GM21786 (cell line): Measurements from ENCODE around the gene RNF144A.
"Not testable (repeated sequence)": the region's sequence is repeated elsewhere in the genome, so short reads cannot be mapped to it uniquely, and the experiment has no call there.

Experiments used
- ATAC-seq: cut with Tn5 transposase; IDR thresholded peaks from one replicate; pipeline ENCODE4 v1.9.1; 2021; ENCODE audit not compliant: unreplicated experiment

Gene RNF144A

DNA sequence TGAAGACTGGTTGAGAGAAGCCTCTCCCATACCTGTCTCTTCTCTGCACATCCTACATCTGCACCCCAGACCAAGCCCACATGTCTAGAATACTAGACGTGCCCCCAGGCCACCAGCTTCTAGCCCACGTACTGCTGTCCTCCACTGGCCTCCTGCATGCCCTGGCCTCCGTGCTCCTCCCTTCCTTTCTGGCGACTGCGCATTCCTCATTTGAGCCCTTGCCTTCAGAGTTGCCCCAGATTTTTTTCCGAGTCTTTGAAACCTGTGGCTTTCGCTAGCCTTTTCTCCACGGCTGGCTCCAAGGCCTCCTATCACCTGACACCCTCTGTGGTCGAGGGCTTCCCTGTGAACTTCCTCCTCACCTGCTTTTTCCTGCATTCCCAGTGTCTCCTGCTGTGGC lies 11.2 kb downstream of the RNF144A start:
- no peak for ATAC-seq

DNA sequence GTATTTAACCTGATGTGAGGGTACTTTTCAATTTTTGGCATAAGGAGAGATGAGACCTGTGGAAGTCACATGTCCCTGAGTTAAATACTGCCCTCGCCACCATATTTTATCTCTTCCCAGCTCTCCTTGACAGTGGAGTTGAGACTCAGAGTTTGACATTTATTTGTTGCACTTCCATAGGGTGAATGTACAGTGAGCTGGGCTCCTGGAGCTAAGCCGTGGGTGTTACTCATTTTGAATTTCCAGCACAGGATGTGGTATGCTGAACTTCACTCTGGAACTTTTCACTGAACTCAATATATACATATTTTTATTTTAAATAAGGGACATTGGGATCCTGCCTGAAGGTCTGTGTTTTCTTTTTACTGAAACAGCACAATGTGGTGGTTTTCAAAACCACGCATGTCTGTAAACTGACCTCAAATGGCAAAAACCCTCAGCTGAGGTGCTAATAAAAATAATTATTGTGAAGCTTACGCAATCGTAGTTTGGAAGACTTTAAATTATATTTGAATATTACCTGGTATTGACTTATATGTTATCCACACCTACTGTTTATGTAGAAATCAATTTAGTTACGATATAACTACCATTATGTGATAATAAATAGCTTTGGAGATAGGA lies 12.1 kb downstream of the RNF144A start:
- no peak for ATAC-seq

GRCh38 chr2:6930923-6931647 lies 13.9 kb downstream of the RNF144A start:
- ATAC-seq: no peak

DNA sequence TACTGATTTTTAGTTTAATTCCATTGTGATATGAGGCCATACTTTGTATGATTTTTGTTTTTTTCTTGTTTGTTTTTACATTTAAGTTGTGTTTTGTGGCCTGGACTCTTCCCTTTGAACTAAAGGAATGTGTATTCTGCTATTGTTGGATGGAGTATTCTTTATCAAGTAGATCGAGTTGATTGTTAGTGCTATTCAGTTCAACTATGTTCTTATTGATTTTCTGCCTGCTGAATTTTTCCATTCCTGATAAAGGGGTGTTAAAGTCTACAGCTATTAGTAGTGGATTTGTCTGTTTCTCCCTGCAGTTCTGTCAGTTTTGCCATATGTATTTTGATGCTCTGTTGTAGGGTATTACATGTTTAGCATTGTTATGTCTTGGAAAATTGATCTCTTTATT lies 14.5 kb downstream of the RNF144A start:
- no peak for ATAC-seq

DNA sequence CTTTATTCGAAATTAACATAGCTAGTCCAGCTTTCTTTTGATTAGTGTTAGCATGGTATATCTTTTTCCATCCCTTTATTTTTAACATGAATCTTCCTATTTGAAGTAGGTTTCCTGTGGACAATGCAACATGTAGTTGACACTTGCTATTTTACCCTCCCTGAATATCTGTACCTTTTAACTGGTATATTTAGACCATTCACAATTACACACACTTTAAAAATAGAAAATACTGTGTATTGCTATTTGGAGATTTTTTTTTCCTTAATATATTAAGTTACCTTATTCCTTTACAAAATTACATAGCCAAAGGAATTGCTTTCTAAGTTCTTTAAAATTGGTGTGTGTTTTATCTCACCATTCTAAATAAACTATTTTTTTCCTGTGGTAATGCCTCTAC lies 15.0 kb downstream of the RNF144A start:
- ATAC-seq: no peak

DNA sequence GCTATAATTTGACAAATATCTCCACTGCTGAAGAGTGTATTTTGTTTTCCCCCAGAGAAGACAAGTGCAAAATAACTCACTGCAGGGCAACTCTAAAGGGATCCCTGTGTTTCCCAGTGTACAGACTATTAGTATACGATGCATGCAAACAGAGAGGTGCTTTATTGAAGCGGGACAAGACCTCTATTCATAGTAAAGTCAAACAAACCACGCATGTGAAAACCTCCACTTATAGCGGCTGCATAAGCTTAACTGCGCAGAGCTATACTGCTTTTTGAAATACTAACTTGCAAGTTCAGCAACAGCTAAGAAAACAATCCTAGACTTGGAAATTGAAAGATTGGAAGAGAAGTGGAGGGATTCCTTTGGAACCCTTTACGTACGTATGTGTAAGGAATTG lies 15.6 kb downstream of the RNF144A start:
- ATAC-seq: no peak

DNA sequence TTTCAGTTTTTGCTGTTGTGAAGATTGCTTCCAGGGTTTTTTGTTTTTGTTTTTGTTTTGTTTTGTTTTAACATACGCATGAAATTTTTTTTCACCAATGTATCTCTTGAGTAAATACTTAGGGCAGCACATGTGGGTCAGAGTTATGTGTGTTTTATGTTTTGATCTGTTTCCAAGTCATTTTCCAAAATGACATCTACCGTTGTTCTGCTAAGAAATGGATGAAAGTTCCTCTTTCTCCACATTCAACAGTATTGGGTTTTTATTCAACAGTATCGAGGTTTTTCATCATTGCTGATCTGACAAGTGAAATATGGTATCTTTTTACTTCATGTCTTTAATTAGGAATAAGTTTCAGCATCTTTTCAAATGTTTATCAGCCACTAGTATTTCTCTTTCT lies 16.7 kb downstream of the RNF144A start:
- no peak for ATAC-seq

GRCh38 chr2:6934345-6934744 lies 17.1 kb downstream of the RNF144A start:
- no peak for ATAC-seq

DNA sequence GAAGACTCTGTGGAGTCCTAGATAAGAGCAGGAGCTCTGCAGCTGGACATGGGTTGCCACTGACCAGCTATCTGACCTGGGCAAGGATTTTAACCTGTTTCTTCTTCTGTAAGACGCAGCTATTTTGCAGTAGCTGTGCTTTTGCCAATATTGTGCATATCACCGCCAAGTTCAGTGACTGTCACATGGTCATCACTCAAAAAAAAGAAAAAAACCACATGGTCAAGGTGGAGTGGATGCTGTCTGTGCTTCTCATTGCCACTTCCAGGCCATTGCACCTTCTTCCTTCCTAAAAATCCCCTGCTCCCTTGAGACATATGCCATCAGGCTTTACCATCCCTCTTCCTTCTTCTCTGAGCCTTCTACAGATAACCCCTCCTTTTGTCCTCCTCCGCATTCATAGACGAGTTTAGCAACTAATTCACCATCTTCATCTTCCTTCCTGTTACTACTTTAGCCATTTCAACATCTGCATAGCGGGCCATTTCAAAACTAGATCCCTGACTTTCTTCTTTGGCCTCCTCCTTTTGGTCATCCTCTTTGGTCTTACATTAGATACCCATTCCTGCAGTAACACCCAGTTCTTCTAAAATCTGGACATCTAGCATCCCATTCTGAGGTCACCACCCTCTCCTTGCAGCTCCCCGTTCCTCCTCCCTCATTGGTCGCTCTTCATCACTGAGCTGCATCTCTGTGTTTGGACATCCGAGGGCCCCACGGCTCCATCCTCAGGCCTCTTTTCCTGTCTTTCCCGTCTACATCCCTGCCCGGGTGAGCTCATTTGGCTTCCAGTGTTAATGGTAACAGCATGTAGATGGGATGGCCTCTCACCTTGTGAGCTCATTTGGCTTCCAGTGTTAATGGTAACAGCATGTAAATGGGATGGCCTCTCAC lies 17.8 kb downstream of the RNF144A start:
- no peak for ATAC-seq

GRCh38 chr2:6935652-6936020 lies 18.4 kb downstream of the RNF144A start:
- ATAC-seq: not testable (repeated sequence)

DNA sequence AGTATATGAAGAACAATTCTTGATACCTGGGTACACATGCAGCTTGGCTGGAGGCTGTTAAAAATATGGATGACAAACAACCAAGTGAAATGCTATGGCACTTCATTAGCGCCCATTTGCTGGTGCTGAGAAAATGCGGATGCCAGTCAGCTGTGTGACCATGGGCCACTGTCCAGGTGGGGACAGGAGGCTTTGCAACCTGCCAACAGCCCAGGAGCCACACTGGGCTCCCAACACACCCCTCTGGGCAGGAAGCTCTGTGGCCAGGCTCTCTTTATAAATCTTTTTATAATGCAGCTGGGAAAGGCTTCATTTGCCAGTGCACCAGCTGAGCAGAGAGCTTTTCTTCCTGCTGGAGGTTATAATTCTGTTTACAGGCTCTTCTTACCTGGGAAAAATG lies 19.9 kb downstream of the RNF144A start:
- ATAC-seq: no peak

DNA sequence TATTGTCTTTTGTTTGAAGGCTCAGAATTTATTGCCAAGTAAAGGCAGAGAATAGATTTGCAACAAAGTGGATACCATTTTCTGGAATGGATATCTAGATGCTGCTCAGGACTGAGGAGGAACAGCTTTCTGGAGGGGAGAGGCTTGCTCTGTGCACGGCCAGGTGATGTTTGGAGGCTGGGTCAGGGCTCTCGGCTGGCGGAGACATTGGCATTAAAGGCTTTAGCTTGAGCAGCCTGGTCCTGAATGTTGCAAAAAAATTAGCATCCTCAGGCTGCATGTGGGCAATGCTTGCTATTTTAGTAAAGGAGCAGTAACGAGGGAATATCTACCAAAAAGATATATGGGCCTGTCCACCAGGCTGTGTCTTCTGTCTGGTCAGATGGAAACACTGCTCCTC lies 20.4 kb downstream of the RNF144A start:
- no peak for ATAC-seq

GRCh38 chr2:6939071-6939470 lies 21.9 kb downstream of the RNF144A start:
- no peak for ATAC-seq

DNA sequence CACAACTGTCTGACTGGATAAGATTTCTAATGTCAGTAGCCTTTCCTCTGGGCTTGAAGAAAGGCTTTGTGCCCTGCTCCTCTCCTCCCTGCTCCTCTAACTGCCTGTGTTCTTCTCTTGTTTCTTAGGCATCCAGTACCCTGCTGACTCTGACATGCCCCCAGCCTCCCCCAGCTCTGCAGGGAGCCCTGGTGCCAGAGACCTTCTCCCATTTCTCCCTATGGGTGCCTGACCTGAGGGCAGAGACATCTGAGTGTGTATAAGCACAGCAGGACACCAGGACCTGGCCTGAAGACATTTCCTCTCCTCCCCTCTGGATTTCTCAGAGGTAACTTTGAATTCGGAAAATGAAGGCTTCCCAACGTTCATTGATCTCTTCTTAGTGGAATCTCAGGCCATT lies 23.6 kb downstream of the RNF144A start:
- no peak for ATAC-seq

DNA sequence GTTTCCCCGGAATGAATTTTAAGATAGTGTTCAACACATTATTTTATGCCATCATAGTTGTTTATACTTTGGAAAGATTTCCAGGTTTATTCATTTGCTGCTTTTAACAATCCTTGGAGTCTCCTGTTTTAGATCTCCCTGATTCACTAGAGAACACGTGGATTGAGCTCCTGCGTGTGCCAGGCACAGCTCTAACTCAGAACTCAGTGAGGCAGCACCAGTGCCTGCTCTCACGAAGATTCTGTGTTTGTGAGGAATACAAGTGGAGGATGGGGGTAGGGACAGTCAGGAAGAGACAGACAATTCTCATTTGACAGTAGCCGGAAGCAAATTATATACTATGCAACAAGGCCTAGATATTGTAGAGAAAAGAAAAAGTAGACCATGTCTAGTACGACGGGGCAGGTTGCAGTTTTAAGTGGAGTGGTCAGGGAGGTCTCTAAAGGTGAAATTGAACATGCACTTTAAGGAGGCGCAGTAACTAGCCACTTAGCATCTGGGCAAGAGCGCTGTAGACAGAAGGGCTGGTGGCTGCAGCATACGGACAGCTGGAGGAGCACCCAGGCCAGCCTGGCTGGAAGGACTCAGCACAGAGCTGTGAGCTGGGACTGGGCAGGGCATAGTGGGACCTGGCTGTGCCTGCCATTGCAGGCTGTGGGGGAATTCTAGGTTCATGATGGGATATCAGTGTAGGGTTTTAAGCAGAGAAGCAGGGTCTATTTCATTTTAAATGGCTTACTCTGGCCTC lies 24.3 kb downstream of the RNF144A start:
- no peak for ATAC-seq

DNA sequence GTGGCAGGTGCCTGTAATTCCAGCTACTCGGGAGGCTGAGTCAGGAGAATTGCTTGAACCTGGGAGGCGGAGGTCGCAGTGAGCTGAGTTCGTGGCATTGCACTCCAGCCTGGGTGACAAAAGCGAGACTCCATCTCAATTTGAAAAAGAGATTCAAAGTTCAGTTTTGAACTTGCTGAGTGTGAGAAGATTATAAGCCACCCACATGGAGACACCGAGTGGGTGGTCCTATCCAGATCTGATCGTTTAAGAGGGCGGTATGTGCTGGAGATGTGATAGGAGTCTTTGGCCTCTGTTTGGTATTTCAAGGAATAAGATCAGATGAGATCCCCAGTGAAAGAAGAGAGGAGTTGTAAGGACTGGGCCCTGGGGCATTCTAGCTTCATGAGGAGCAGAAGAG lies 25.6 kb downstream of the RNF144A start:
- ATAC-seq: no peak

- ATAC-seq: no peak
These were observed 26.3 kb downstream of the RNF144A start for GRCh38 chr2:6943523-6943922.

DNA sequence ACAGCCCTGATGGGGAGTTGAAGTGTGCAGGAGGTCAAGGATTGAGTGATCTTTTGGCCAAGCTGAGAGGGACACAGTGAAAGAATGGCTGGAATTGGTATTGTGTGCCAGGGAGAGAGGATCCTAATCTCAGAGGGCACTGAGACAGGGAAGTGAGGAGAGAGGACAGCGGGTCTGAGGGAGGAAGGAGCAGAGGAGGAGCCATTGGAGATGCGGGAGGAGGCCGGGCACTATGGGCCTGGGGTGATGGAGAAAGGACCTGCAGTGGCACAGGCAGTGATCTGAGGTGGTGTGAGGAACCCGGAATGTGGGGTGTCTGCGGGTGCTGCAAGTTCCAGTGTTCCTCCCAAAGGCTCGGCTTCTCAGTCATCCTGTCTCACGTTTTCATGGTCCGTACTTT lies 26.8 kb downstream of the RNF144A start:
- ATAC-seq: no peak

DNA sequence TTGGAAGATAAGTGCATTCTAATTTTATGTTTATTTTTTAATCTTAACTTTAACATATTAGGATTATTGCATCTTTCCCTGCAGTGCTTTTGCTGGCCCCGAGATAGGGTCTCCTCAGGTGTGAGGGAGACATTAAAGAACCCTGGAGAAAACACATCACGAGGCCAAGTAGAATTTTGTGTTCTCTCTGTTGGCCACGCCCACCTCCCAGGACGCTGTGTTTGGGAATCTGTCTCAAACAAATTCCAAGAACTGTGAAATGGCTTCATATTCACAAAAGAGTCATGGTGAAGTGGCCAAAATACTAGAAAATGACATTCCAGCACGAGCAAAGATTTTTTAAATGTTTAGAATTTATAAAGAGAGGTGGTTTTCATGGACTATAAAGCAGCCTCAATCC lies 27.3 kb downstream of the RNF144A start:
- ATAC-seq: no peak

DNA sequence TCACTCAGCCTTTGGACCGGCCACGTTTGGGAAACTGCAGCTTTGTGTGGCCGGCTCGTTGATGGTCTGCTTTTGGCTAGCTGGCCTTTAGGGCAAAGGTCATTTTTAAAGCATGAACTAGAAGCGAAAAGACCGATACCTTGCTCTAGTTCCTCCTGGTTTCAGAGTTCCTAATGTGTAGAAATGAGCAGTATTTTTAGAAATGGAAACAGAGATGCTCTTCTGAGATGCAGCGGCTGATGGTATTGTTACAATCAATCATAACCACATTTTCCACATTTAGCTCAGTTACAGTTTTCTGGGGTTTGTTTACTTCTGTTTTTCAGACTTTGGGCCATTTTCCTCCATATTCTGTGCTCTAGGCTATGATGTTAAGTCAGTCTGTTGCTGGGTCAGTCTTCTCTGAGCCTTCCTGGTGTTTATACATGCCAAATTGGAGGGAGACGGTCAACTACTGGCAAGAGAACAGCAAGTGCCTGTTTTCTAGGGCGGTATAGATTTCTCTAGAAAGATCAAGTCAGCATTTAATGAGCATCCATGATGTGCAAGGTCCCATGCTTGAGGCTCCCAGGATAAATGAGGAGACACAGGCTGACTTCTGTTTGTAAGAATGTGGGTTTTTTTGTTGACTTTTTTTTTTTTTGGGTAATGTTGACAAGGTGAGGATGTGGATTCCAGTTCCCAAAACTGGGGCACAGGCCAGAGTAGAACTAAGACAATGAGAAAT lies 28.0 kb downstream of the RNF144A start:
- peak; percentile 93 for ATAC-seq

- ATAC-seq: no peak
These were observed 28.6 kb downstream of the RNF144A start for GRCh38 chr2:6945821-6946220.
